ENCODE data around the gene PROM2.

The PROM2 gene

GRCh38 chr2:95334916-95335641, 60.8 kb downstream of the PROM2 start:
- H3K9me3 ChIP-seq (ENCODE audit: control insufficient read depth in 1 of 2, low read length in 2 of 2) = no peaks in the 10 kb centered on the region
- no peak overlapping the region for H3K4me3 ChIP-seq (ENCODE audit: low read depth in 1 of 2, low read length in 2 of 2)
- no peaks in the 10 kb centered on the region for H3K4me1 ChIP-seq (ENCODE audit: control insufficient read depth in 1 of 2, insufficient read depth in 2 of 2, low read length in 2 of 2)
- H3K27ac ChIP-seq (ENCODE audit: low read depth, low read length) = no peak overlapping the region
- no peak overlapping the region for H3K9ac ChIP-seq (ENCODE audit: low read depth in 1 of 2, low read length in 2 of 2)
- no peaks in the 10 kb centered on the region for H3K36me3 ChIP-seq (ENCODE audit: control insufficient read depth in 1 of 2, insufficient read depth in 2 of 2, low read length in 2 of 2)
- peaks cover 6 to 7% of the 10 kb centered on the region in 2 donors for H3K27me3 ChIP-seq (ENCODE audit: control insufficient read depth in 1 of 2, insufficient read depth in 2 of 2, low read length in 2 of 2)

GRCh38 chr2:95336406-95336805, 62.2 kb downstream of the PROM2 start:
- H3K9ac ChIP-seq (ENCODE audit: low read depth in 1 of 2, low read length in 2 of 2) = no peak overlapping the region
- H3K9me3 ChIP-seq (ENCODE audit: control insufficient read depth in 1 of 2, low read length in 2 of 2) = no peaks in the 10 kb centered on the region
- H3K4me1 ChIP-seq (ENCODE audit: control insufficient read depth in 1 of 2, insufficient read depth in 2 of 2, low read length in 2 of 2) = no peaks in the 10 kb centered on the region
- H3K27me3 ChIP-seq (ENCODE audit: control insufficient read depth in 1 of 2, insufficient read depth in 2 of 2, low read length in 2 of 2) = peaks cover 6 to 7% of the 10 kb centered on the region in 2 donors
- no peak overlapping the region for H3K27ac ChIP-seq (ENCODE audit: low read depth, low read length)
- H3K36me3 ChIP-seq (ENCODE audit: control insufficient read depth in 1 of 2, insufficient read depth in 2 of 2, low read length in 2 of 2) = no peaks in the 10 kb centered on the region
- H3K4me3 ChIP-seq (ENCODE audit: low read depth in 1 of 2, low read length in 2 of 2) = no peak overlapping the region

GRCh38 chr2:95337829-95338228, 63.6 kb downstream of the PROM2 start:
- Histone ChIP-seq H3K36me3 (ENCODE audit: control insufficient read depth in 1 of 2, insufficient read depth in 2 of 2, low read length in 2 of 2) (no peaks in the 10 kb centered on the region), H3K9ac (ENCODE audit: low read depth in 1 of 2, low read length in 2 of 2) (no peak overlapping the region), H3K27me3 (ENCODE audit: control insufficient read depth in 1 of 2, insufficient read depth in 2 of 2, low read length in 2 of 2) (peaks cover 7 to 11% of the 10 kb centered on the region in 2 donors), H3K4me1 (ENCODE audit: control insufficient read depth in 1 of 2, insufficient read depth in 2 of 2, low read length in 2 of 2) (no peaks in the 10 kb centered on the region), H3K4me3 (ENCODE audit: low read depth in 1 of 2, low read length in 2 of 2) (no peak overlapping the region), H3K9me3 (ENCODE audit: control insufficient read depth in 1 of 2, low read length in 2 of 2) (no peaks in the 10 kb centered on the region), H3K27ac (ENCODE audit: low read depth, low read length) (no peak overlapping the region)
